ENCODE measurements around the gene LRRTM4.
"Not testable (repeated sequence)": the region's sequence is repeated elsewhere in the genome, so short reads cannot be mapped to it uniquely, and the experiment has no call there.

The LRRTM4 gene

DNA sequence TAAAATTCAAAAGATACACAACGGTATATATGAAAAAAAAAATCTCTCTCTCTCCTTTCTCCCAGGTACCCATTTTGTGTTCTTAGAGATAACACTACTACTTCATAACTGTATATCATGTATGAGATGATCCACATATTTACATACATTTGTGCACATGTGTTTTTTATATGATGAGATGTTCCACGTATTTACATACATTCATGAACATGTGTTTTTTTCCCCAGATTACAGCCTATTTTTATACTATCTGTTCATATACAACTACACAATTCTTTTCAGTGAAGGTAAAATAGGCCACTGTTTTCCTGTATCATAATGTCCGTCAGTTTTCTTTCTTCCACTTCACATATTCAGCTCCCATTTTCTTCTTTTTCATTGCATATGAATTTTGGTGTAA is 808.9 kb downstream of the LRRTM4 start:
- no peak for DNase-seq

DNA sequence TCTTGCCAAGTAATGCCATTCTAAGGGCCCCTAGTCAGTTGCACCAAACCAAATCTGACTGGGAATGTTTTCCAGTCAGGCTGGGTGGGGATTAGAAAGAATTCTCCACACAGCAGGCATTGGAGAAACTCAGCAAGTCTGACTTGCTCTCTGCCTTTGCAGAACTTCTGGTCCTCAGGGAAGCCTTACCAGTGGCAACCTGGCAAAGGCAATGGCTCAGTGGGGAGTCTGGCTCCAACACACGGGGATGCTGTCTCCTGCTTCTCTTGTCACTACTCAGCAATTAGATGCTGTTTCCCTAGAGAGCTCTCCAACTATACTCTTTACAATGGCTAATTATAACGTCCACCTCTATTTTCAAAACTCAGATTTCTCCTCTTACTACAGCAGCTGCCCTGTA is 810.7 kb downstream of the LRRTM4 start:
- no peak for DNase-seq

GRCh38 chr2:76700894-76701293 is 821.3 kb downstream of the LRRTM4 start:
- no peak for DNase-seq

- not testable (repeated sequence) for DNase-seq
These were observed 824.0 kb downstream of the LRRTM4 start for GRCh38 chr2:76697998-76698713.
